Lower leg skin (tissue), 3 donors: ENCODE measurements around the gene THOC5.

Experiments used
- CTCF ChIP-seq, 3 donors: fragments of 450-650 bp; IDR thresholded peaks; one replicate each; pipeline ENCODE4 v1.5.1; 2016; ENCODE audit warnings: antibody characterized with exemption in 3 of 3, mild to moderate bottlenecking in 3 of 3, moderate library complexity in 2 of 3
- POLR2A ChIP-seq, 2 donors: fragments of 450-650 bp; IDR thresholded peaks; one replicate each; pipeline ENCODE4 v1.6.1; 2016 to 2017; ENCODE audit warnings: antibody characterized with exemption in 2 of 2, mild to moderate bottlenecking in 1 of 2, moderate library complexity in 1 of 2

- no peak for TF ChIP-seq CTCF (IDR thresholded peaks at IDR 0.05)
- no peak for TF ChIP-seq POLR2A (IDR thresholded peaks at IDR 0.05)
Measured at GRCh38 chr22:29559030-29559429, 5.5 kb upstream of the THOC5 start.
